DOHH2 (cell line): ENCODE results near the gene JARID2.

Source experiments
- H3F3A ChIP-seq: fragments of 200-600 bp; sonication (generic), shearing (Covaris generic); 2 replicates; pipeline ENCODE4 v1.6.0; 2016; ENCODE audit warnings: antibody characterized with exemption, mild to moderate bottlenecking; ENCODE audit not compliant: control insufficient read depth, insufficient read depth
- H3K27ac ChIP-seq: fragments of 200-600 bp; sonication (generic); 2 replicates; pipeline ENCODE4 v1.5.1; 2014; ENCODE audit warnings: low read depth, mild to moderate bottlenecking, low read length, moderate library complexity
- H3K27me3 ChIP-seq: fragments of 200-600 bp; sonication (generic); 2 replicates; pipeline ENCODE4 v1.6.1; 2014; ENCODE audit warnings: mild to moderate bottlenecking, low read length, mixed read lengths; ENCODE audit not compliant: control insufficient read depth
- H3K36me3 ChIP-seq: fragments of 200-600 bp; sonication (generic); 2 replicates; pipeline ENCODE4 v1.6.1; 2014; ENCODE audit warnings: mild to moderate bottlenecking, low read length, moderate library complexity, mixed read lengths; ENCODE audit not compliant: control insufficient read depth
- H3K4me1 ChIP-seq: fragments of 200-600 bp; sonication (generic); 2 replicates; pipeline ENCODE4 v1.6.1; 2014; ENCODE audit warnings: mild to moderate bottlenecking, low read length, mixed read lengths; ENCODE audit not compliant: control insufficient read depth
- H3K4me2 ChIP-seq: fragments of 200-600 bp; sonication (generic); 2 replicates; pipeline ENCODE4 v1.6.0; 2014; ENCODE audit warnings: mild to moderate bottlenecking, low read length, moderate library complexity
- H3K4me3 ChIP-seq: fragments of 200-600 bp; sonication (generic); 2 replicates; pipeline ENCODE4 v1.5.1; 2014; ENCODE audit warnings: mild to moderate bottlenecking, low read length, mixed read lengths
- H3K79me2 ChIP-seq: fragments of 200-600 bp; sonication (generic); 2 replicates; pipeline ENCODE4 v1.6.1; 2014; ENCODE audit warnings: mild to moderate bottlenecking, low read length, mixed read lengths; ENCODE audit not compliant: control insufficient read depth
- H3K9me2 ChIP-seq: fragments of 200-600 bp; sonication (generic); replicated peaks from 2 replicates; pipeline ENCODE4 v1.6.1; 2014; ENCODE audit warnings: mild to moderate bottlenecking, low read length, mixed read lengths; ENCODE audit not compliant: control insufficient read depth
- H3K9me3 ChIP-seq: fragments of 200-600 bp; sonication (generic); 2 replicates; pipeline ENCODE4 v1.6.1; 2014; ENCODE audit warnings: antibody characterized with exemption, low read length, mixed read lengths; ENCODE audit not compliant: control insufficient read depth, insufficient read depth
- H4K20me1 ChIP-seq: fragments of 200-600 bp; sonication (generic); 2 replicates; pipeline ENCODE4 v1.6.0; 2014; ENCODE audit warnings: low read depth, mild to moderate bottlenecking, antibody characterized with exemption, low read length, moderate library complexity; ENCODE audit not compliant: control insufficient read depth, insufficient read depth
- EZH2phosphoT487 ChIP-seq: fragments of 200-600 bp; sonication (generic); IDR thresholded peaks from 2 replicates; pipeline ENCODE4 v1.6.1; 2017; ENCODE audit warnings: borderline replicate concordance, mild to moderate bottlenecking, antibody characterized with exemption, low read length, moderate library complexity, mixed read lengths
- TF ChIP-seq, protein P1 (sequence below): fragments of 200-600 bp; sonication (generic); IDR thresholded peaks from one replicate; pipeline ENCODE4 v1.5.1; 2014; ENCODE audit warnings: antibody characterized with exemption, mild to moderate bottlenecking, low read depth, low read length; ENCODE audit not compliant: poor library complexity, severe bottlenecking

JARID2 gene

DNA sequence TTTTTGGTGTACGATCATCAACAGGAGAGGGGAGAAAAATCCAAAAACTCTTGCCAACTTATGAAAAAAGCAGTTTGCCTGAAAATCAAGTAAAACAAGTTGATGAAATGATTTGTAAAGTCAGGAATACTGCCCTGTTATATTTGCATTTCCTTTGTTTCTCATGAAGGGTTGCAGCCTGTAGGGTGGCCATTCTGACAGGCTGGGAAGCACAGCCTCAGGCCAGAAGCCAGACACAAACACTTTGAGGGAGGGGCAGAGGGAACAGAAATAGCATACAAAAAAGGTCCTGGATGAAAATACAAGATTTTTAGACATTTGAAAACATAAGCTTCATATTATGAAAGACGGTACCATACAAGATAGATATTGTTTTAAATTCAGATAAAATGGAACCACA is 307.2 kb downstream of the JARID2 start:
- H3K4me2 ChIP-seq = no peak overlapping the region
- H3K4me3 ChIP-seq = no peak overlapping the region
- no peak overlapping the region for H3K27ac ChIP-seq
- H4K20me1 ChIP-seq = no peaks in the 10 kb centered on the region
- H3F3A ChIP-seq = peaks cover 5% of the 10 kb centered on the region
- H3K9me3 ChIP-seq = no peaks in the 10 kb centered on the region
- H3K9me2 ChIP-seq = no peaks in the 10 kb centered on the region
- TF ChIP-seq, protein P1, sequence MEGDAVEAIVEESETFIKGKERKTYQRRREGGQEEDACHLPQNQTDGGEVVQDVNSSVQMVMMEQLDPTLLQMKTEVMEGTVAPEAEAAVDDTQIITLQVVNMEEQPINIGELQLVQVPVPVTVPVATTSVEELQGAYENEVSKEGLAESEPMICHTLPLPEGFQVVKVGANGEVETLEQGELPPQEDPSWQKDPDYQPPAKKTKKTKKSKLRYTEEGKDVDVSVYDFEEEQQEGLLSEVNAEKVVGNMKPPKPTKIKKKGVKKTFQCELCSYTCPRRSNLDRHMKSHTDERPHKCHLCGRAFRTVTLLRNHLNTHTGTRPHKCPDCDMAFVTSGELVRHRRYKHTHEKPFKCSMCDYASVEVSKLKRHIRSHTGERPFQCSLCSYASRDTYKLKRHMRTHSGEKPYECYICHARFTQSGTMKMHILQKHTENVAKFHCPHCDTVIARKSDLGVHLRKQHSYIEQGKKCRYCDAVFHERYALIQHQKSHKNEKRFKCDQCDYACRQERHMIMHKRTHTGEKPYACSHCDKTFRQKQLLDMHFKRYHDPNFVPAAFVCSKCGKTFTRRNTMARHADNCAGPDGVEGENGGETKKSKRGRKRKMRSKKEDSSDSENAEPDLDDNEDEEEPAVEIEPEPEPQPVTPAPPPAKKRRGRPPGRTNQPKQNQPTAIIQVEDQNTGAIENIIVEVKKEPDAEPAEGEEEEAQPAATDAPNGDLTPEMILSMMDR = no peak
- no peak for TF ChIP-seq EZH2phosphoT487
- no peaks in the 10 kb centered on the region for H3K27me3 ChIP-seq
- H3K36me3 ChIP-seq = no peaks in the 10 kb centered on the region
- H3K4me1 ChIP-seq = peaks cover 36% of the 10 kb centered on the region
- H3K79me2 ChIP-seq = peaks cover 18% of the 10 kb centered on the region

DNA sequence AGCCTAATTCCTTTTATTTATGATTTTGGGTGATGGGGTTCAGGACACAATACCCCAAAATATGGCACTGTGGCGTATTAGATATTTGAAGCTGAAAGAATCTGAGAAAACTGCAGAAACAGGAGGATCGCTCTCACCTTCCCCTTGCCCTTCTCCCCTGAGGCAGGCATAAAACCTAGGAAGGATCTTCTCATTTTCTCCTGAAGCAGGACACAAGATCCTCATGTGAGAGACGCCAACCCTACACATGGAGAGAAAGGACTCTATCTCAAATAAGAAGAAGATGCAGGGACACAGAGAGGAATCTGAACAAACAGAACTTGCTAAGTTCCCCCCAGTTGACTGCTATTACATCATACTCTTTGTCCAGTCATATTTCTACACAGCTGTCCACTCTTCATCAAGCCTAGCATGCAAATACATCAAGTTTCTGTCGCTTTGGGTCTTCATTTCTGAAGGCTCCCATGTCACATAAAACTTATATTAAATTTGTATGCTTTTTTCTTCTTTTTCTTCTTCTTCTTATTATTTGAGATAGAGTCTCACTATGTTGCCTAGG is 307.9 kb downstream of the JARID2 start:
- Histone ChIP-seq H3K9me2 (no peaks in the 10 kb centered on the region), H3K4me3 (no peak overlapping the region), H3K36me3 (no peaks in the 10 kb centered on the region), H3K4me1 (peaks cover 36% of the 10 kb centered on the region), H3K27me3 (no peaks in the 10 kb centered on the region), H3K79me2 (peaks cover 14% of the 10 kb centered on the region), H3K4me2 (no peak overlapping the region), H3F3A (peaks cover 5% of the 10 kb centered on the region), H3K9me3 (no peaks in the 10 kb centered on the region), H3K27ac (no peak overlapping the region), H4K20me1 (no peaks in the 10 kb centered on the region)
- no peak for TF ChIP-seq EZH2phosphoT487
- TF ChIP-seq, protein P1 = no peak

DNA sequence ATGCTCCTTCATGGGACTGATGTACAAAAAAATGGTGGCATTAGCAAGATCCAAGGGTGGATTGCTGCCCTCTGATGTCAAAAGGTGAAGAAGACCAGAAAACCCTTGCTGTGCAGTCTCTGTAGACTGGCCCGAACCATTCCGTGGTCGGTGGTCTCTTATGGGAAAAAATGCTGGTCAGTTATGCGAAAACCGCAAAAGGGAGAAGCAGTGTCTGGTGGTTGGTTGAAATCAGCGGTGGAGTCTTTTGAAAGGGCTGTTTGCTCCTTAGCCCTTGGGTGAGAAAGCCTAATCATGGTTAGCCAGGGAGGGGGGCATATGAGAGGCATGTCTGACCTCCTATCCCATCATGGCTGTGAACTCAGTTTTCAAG is 308.8 kb downstream of the JARID2 start:
- H3K4me2 ChIP-seq = no peak overlapping the region

More for the DNA sequence above, 308.8 kb downstream of the JARID2 start:
- Histone ChIP-seq H3K9me2 (no peaks in the 10 kb centered on the region), H3K36me3 (no peaks in the 10 kb centered on the region), H4K20me1 (no peaks in the 10 kb centered on the region), H3K4me3 (no peak overlapping the region), H3K9me3 (no peaks in the 10 kb centered on the region), H3F3A (peaks cover 5% of the 10 kb centered on the region), H3K27ac (no peak overlapping the region), H3K4me1 (peaks cover 32% of the 10 kb centered on the region), H3K27me3 (no peaks in the 10 kb centered on the region), H3K79me2 (peaks cover 12% of the 10 kb centered on the region)
- TF ChIP-seq, protein P1 = no peak
- TF ChIP-seq EZH2phosphoT487 = no peak
